HG02943 (cell line): ENCODE measurements around the gene MEIS2.
"Not testable (repeated sequence)": the region's sequence is repeated elsewhere in the genome, so short reads cannot be mapped to it uniquely, and the experiment has no call there.

Source experiments
- ATAC-seq: cut with Tn5 transposase; IDR thresholded peaks from one replicate; pipeline ENCODE4 v1.9.1; 2021; ENCODE audit warnings: mild to moderate bottlenecking, low read depth, moderate library complexity; ENCODE audit not compliant: unreplicated experiment

Gene MEIS2

DNA sequence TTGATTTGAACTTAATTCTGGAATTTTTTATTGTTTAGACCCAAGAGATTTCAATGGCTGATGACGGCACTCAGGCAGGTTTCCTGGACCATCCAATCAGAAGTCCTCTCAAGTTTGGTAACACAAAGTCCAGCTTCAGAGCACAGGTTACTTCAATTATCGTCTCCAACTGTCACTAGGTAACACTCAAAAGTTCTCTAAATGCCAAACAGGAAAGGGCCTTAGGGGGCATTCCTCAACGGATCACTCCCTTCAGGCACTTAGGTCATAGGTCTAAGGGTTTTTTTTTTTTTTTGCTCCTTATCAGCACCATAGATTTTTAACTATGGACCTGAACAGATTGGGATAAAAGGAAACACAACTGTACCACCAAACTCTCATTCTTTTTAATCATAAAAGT, 85.8 kb downstream of the MEIS2 start:
- no peak for ATAC-seq

DNA sequence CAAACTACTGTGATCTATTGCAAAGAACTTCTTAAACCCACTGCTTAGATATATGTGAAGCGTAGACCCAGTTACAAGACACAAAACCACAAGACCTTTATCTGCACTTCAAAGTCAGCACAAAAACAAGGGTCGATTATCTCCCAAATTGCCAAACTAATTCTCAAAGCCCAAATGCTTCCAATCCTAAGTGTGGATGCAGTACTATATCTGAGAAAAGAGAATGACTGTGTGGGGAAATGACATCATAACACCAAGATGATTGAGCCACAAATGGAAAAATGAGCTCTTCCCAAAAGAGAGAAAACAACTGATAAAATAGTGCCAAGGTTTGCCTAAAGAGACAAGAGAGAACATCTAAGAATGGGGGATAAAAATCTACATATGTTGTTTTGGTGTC, 86.2 kb downstream of the MEIS2 start:
- ATAC-seq, result no peak

DNA sequence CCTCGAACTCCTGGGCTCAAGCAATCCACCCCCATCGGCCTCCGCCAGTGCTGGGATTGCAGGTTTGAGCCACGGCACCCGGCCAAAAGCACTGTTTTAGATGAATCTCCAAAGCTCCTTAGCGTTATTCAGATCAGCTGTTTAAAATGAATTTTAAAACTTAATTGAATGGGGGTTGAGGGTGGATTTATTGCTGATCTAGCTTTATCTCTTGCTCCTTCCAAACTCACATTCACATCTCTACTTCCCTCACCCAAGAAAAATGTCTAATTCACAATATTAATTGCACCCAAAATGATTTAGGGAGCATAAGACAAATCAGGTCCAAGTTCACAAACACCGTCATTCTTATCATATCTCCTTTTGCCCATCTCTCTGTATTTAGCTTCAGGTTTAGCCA, 89.8 kb downstream of the MEIS2 start:
- ATAC-seq, result no peak

DNA sequence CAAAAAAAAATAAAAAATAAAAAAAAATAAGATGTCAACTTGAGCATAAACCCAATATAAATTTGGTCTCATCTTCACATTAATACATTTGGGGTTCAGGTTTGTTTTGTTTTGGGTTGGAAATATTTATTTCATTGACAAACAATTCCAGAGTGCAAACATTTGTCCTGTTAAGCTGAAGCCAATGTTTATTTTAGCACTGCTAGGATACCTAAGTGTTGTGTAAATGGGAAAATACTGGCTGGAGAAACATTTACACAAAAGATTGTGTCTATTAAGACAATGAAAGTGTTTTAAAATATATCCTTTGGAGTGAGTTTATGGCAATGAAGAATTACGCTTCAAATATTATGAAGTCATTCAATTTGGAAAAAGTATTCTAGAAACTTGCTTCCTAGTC, 91.1 kb downstream of the MEIS2 start:
- ATAC-seq, result no peak

DNA sequence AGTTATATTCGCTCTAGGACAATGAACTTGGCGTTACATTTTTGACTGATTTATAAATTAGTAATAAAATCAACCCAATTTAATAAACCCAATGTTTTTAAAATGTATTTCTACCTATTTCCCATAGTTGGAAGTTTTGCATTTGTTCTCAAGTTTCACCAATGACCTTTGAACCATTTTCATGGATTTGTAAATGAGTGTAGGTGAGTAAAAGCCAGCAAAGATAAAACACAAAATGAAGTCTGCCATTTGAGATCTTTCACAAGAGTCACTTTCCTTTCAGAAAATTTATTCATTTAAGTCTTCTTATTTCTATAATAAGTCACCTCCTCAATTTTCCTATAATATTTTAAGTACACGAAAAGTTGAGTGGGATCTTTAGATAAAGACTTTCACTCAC, 92.1 kb downstream of the MEIS2 start:
- no peak for ATAC-seq

DNA sequence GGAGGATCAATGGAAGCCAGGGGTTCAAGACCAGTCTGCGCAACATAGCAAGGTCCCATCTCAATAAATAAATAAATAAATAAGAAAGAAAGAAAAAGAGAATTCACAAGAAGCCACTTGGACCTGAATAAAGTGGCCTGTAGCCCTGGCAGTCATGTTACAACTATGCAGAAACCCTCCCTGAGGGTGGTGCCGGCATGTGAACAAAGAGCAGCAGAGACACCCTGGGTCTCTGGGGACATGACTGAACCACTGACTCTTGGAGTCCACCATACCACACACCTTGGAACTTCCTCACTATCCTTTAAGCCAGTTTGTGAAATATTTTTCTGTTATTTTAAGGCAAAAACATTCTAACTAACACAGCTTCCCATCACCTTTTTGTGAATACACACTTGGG, 93.0 kb downstream of the MEIS2 start:
- ATAC-seq, result no peak

DNA sequence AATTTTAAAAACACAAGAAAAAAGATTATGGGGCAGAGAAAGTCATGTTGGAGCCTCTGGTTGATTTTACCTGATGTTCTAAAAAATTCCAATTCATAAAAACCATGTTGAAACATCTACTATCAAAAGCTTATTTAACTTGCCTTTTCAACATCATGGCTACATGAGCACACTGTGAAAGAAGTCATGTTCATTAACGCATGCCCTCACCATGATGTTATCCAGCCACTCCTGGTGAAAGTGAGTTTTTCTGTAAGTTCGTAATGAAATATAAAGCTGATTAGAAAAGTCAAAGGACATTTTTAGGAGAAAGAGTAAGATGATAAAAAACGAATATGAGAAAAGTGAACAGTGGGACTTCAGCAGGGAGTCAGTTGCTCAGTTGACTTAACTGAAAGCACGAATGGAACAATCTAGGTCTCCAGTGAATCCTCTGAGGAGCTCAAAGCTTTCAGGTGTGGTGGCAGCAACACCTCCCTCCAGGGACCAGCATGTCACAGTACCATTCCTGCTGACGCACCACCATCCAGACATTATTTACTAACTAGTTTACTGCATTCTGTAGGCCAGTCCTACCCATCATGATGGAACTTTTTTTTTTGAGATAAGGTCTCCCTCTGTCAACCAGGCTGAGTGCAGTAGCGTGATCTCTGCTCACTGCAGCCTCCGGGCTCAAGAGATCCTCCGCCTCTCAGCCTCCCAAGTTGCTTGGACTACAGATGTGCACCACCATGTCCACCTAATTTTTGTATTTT, 95.2 kb downstream of the MEIS2 start:
- ATAC-seq, result no peak

DNA sequence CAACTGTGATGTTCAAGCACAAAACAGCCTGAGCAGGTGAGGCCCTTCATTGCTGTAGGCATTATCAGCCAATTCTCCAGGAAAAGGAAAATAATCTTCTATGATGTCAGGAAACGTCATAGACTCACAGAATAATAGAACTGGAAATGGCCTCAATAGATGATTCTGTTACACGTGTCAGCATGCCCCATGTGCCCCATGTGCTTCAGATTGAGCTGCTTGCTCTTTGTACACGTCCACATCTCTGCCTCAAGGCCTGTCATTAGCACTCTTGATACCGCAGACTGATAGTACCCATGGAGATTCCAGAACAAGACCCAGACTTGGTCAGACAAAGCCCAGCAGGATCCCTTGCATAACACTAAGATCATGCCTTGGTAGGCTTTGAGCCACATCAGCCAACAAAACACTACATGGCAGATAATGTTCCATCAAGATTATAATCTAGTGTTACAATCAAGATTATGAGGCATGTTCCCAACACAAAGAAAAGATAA, 95.9 kb downstream of the MEIS2 start:
- ATAC-seq, result no peak

DNA sequence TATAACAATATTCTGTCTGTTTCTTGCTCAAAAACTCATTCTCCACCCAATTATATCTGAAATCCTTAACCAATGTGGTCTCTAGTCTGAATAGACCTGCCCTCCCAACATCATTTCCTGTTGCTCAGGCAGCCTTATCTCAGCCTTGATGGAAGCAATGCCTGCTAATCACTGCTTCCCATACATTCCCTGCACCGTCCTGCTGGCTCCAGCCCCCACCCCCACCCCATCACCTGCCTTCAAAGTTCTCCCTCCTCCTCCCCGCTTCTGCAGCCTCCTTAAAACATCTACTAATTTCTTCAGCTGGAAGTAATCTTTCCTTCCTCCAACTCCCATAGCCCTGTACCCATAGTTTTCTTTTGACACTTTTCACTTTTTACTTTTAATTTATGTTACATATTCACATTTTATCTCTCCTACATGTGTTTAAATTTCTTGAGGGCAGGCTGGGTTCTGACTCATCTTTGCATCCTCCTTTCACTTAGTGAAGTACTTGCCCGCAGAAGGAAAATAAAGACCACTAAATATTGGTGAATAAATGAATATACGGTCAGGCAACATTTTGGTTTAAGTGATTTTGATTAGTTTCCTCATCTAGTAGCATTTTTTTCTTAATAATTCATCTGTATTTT, 98.2 kb downstream of the MEIS2 start:
- no peak for ATAC-seq

DNA sequence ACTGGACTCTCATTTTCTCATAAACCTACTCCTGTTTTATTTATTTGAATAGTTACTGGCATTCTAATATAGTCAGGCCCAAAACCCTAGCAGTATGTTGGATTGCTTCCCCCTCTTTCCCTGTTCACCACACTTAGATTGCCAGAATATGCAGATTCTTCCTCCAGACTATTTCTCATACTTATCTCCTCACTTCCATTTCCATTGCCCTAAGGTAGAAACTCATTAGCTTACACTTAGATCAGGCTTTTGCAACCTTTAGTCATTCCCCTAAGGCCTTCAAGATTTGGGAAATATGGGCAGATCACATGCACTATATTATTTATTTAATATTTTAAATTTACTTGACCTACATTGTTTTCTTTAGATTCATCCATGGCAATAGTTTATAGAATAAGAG, 98.9 kb downstream of the MEIS2 start:
- no peak for ATAC-seq

DNA sequence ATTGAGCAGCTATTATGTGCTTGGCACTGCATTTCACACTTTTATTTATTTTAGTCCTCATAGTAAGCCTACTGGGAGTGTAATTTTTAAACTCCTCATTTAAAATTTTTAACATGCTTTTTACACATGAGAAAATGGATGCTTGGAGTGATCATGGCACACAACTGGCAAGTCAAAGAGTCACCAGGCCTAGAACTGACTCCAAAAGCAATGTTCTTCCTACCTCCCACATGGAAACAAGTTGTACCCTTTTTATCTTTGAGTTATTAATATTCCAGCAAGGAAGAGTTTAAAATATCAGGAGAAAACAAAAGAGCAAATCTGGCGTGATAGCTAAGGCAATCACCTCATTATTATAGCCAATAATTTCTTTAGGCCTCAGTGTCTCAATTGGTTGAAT, 100.6 kb downstream of the MEIS2 start:
- ATAC-seq, result no peak

DNA sequence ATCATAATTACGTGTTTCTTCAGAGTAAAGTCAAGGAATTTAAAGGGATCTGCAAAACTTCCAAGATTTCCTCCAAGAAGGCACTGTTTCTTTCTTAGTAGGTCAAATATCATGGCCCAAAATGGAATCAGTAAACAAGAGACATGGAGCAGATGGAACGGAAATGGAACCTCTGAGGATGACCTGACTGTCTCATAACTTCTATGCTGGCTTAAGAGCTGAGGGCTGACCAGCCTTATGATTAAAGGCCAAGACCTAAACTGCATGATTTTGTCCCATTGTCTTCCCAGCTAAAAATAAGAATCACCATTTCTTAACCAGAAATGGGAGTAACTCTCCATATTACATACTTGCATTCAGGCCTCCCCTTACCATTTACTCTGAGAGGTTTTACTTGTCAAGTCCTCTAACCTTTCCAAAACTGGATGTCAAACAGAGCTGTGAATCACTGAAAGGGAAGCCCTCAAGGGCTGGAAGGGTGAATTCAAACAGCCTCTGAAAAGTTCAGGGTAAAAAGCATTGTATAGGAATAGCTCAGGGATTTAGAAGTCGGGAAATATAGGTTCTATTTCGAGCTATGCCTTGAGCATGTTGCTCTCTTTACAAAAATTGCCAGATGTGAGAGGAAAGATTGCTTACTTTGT, 103.7 kb downstream of the MEIS2 start:
- no peak for ATAC-seq

DNA sequence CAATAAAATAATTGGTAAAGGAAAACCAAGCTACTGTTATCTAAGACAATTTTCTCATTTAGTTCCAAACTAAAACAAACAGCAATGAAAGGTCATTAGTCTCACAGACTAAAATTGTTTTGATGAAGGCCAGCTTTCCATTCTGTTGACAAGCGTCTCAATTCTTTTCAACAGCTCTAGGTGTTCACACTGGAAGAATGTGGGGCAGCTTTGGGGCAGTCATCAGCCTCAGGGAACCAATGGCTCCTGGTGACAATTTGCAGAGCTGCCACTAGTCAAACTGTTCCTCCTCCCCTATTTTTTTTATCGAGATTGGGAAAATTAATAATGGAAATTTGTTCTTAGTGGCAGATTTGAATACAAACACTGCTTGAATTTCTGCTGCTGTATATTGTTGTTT, 104.2 kb downstream of the MEIS2 start:
- ATAC-seq, result no peak

DNA sequence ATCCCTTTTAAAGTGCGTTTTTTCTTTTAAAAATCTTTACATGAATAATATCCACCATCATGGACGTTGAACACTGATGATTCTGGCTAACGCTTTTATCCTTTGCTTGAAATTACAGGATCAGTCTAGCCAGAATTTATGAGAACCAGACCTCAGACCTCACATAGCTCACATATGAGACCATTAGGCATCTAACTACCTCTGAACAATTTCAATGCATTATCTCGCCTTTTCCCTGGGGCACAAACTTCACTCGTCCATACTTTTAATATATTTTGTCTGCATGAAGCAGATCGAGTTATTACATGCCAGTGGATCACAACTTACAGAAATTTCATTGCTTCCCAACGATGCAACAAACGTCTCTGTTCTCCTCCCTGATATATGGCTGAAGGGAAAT, 105.6 kb downstream of the MEIS2 start:
- no peak for ATAC-seq

DNA sequence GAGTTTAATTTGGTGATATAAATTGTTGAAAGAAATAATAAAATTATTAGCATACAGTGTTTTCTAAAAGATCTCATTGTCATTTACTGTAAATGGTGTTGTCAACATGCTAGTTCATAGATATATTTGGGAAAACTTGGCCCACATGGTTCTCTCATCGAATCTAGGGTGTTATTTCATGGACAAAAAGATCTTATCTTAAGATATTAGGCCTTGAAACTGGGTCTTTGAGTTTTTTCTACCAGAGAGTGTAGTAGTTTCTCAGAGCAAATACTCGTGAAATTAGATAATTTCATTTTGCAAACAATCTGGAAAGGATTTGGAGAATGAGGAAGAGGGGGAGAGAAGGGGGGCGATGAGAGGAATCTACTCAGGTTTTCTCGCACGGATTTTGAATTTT, 107.9 kb downstream of the MEIS2 start:
- ATAC-seq, result no peak

DNA sequence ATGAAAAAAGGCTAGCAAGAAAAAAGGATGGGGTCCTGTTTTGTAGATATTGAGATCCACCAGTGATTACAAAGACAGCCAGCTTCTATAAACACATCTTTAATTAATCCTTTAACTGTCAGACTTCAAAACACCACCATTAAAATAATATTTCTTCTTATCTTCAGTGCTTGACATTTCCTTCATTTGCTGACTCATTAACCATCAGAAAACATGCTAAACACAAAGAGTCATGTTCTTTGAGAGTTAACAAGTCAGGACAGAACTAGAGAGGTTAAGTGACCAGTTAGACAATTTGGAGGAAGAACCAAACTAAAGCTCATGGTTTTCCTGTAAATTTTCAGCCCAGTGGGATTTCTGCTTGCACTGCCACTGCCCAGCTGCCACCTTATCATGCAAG, 111.4 kb downstream of the MEIS2 start:
- no peak for ATAC-seq

DNA sequence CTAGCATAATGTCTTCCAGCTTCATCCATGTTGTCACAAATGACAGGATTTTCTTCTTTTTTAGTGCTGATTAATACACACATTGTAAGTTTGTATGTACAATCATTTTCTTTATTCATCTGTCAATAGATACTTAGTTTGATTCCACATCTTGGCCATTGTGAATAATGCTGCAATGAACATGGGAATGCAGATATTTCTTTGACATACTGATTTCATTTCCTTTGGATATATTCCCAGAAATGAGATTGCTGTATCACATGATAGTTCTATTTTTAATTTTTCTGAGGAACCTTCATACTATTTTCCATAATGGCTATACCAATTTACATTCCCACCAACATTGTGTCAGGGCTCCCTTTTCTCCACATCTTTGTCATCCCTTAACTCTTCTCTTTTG, 117.9 kb downstream of the MEIS2 start:
- no peak for ATAC-seq

DNA sequence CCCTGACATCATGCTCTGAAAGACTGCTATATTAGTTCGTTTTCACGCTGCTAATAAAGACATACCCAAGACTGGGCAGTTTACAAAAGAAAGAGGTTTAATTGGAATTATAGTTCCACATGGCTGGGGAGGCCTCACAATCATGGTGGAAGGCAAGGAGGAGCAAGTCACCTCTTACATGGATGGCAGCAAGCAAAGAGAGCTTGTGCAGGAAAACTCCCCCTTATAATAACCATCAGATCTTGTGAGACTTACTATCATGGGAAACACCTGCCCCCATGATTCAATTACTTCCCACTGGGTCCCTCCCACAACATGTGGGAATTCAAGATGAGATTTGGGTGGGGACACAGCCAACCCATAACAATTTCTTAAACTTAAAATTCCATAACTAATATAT, 120.1 kb downstream of the MEIS2 start:
- not testable (repeated sequence) for ATAC-seq

DNA sequence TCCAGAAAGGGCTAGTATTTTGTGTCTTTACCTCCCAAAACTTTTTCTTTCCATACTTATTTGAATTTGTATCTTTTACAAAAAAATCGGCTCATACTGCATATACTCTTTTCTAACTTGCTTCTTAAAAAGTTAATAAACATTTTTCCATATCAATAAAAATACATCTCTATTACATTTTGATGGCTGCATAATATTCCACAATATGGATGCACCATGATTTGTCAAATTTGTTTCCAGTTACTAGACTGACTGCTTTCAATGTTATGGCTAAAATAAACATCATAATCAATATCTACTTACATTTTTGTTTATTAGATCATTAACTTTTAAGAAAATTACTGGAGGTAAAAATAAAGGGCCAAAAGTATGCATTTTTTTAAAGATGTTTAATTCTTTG, 121.7 kb downstream of the MEIS2 start:
- no peak for ATAC-seq

DNA sequence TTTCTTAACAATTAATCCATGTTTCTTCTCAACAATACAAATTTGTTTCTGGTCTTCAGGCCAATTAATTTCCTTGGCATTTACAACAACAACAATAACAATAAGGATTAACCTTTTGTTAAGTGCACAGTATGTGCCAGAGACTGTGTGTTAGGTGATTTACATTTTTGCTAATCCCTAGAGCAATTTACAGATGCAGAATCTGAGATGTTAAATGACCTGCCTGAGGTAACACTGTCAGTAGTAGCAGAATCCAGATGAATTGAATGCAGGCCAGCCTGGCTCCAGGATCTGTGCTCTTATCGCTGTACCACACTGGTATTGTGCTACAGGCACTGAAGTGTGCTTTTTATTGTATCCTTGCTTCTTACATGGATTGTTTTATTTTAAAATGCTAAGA, 122.2 kb downstream of the MEIS2 start:
- no peak for ATAC-seq

DNA sequence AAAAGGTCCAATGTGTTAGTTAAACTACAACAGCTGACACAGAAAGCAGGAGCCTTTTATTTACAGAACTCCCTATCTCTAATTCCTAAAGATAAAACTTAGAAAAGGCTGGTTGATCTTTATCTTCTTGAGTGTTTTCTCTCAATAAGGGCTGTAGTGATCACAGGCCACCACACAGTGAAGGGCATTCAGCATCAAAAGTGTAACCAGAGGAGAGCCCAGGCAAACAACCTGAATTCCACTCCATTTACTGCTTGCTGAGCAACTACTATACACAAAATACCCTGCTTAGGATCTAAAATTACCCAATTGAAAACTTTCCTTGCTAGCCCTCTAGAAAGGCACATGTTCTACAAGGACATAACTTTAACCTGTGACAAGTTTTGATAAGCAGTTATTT, 122.7 kb downstream of the MEIS2 start:
- ATAC-seq, result no peak

DNA sequence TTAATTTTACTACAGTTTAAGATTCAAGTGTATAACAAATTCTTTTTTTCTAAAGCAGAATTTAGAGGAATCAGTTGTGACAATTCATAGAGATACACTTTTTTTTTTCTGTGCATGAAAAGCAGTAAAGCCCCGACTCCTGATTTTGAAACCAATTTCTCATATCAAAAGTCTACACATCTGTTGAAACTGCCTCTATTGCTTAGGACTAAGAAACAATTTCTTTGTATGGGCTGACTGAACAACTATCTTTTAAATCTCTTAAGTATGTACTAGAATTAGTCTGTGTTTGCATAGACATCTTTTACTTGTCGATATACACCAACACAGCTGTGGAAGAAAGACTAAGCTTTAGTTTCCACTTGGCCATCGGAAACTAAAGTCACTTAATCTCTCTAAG, 127.6 kb downstream of the MEIS2 start:
- ATAC-seq, result no peak
